GM19239 (cell line): Measurements from ENCODE around the gene EXD3.
"Not testable (repeated sequence)": the region's sequence is repeated elsewhere in the genome, so short reads cannot be mapped to it uniquely, and the experiment has no call there.

Source experiments
- DNase-seq: peaks from one replicate; pipeline ENCODE4 v3.0.0; 2011; ENCODE audit warnings: low spot score; ENCODE audit not compliant: insufficient read length
- FAIRE-seq: peaks from 2 replicates; lab custom pipeline; 2011; peaks lifted over from hg19 to GRCh38; lab: Jason Lieb, UNC

The EXD3 gene

GRCh38 chr9:137416563-137417151, 6.3 kb downstream of the EXD3 start:
- FAIRE-seq (no peak), DNase-seq (no peak)

- no peak for FAIRE-seq
Observed at GRCh38 chr9:137416006-137416562, 6.9 kb downstream of the EXD3 start.

DNA sequence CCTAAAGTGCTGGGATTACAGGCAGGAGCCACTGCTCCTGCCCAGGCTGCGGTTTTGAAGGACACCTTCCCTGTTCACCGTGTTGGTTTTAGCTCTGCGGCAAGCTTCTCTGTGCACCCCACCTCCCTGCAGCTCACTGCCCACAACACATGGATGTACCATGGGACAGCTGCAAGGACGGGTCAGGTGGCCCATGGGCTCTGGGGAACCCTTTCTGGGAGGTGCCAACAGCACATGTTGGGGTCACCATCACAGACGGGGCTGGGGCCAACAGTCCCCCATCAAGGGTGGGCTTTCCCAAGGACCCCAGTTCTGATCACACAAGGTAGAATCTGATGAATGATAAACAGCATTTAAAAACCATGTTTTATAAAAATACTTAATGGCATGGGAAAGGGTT, 7.5 kb downstream of the EXD3 start:
- DNase-seq, result no peak
- FAIRE-seq, result no peak

More at GRCh38 chr9:137416006-137416562, 6.9 kb downstream of the EXD3 start:
- no peak for DNase-seq

DNA sequence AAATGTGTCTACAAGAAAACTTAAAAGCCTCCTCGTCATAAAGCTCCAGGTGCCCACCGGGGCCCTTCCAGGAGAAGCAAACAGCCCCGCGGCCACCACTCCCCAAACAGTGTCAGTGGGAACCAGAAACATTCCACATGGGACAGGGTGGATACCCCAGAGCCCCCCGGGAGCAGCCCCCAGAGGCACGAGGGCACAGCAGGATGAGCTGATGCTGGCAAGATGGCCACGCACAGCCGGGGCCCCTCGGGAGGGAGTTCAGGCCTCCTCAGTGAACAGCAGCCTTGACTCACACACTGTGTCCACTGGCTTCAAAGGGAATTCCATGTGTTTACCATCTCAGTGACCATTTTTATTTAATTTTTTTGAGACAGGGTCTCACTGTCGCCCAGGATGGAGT, 10.5 kb downstream of the EXD3 start:
- DNase-seq (no peak), FAIRE-seq (no peak)

DNA sequence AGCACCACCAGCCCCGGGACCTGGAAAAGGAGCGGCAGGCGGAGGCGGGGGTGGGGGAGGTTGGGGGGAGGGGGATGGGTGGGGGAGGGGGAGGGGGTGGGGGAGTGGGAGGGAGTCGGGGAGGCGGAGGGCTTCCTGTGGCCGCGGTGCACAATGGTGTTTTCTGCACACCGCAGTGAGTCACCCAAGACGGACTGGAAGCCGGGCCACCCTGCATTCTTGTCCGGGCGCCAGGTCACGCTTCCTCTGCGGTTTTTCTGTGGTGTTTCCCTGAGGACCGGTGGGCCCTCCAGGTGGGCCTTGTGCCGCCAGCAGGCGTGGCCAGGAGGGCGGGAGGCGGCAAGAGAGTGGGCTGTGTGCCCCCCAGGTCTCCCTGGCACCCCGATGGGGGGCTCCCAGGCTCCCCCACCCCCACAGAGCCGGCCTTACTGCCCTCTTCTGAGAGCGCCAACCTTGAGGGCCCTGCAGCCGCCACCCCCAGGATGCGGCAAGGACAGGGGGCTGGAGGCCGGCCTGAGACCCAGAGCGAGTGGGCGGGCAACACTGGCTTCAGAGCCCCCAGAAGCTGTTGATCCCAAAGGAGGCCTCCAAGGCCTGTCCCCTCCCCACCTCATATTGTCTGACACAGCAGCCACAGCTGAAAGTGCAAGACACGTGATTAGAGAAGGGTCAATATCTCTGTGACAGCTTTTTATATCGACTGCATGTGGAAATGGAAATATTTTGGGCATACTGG, 11.1 kb downstream of the EXD3 start:
- DNase-seq, result peak; percentile 89
- no peak for FAIRE-seq

GRCh38 chr9:137411260-137411644, 11.7 kb downstream of the EXD3 start:
- no peak for DNase-seq

DNA sequence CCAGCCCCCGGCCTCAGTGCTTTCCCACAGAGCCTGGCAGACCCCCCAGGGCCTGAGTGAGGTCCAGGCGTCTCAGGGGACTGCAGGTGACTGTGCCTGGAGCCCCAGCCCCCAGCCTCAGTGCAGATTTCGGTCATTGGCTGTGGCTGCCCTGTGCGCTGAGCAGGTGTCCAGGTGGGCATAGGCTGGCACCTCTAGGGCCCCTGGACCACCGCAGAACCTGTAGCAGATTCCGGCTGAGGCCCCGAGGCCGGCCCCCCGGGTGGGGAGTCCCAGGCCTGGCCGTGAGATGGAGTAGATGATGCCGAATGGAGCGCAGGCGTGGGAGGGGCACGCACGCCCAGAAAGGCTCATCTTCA, 12.1 kb downstream of the EXD3 start:
- FAIRE-seq, result no peak
- DNase-seq, result no peak

More at GRCh38 chr9:137411260-137411644, 11.7 kb downstream of the EXD3 start:
- no peak for FAIRE-seq

DNA sequence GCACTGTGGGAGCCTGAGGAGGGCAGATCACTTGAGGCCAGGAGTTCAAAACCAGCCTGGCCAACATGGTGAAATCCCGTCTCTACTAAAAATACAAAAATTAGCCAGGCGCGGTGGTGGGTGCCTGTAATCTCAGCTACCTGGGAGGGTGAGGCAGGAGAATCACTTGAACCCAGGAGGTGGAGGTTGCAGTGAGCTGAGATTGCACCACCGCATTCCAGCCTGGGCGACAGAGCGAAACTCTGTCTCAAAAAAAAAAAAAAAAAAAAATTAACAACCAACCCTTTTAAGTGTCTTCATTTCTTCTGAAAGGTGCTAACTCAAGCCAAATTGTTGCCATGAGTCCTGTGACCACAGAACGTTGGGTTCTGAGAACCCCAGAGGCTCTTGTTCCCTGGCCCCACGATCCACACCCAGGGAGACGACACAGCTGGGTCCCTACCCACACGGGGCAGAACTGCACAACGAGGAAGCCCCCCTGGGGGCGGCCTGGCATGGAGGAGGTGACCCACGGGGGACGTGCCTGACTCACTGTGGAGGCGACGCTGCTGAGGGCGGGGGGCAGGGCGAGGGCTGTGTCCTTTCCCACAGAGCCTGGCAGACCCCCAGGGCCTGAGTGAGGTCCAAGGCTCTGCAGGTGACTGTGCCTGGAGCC, 12.6 kb downstream of the EXD3 start:
- DNase-seq, FAIRE-seq: not testable (repeated sequence)

DNA sequence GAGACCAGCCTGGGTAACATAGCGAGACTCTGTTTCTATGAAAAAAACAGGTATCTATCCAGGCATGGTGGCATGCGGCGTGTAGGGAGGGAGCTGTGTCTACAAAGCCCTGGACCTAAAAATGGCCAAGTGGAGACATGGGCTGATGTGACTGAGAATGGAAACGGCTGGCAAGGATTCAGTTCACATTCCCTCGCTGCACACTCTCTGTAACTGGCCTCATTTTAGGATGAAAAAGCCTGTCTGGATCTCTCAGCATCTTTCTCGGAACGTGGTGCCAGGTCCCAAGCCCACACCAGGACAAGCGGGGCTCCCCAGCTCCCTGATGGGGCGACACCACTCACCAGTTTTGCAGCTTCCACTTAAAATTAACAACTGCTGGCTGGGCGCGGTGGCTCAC, 13.4 kb downstream of the EXD3 start:
- no peak for DNase-seq
- no peak for FAIRE-seq

- FAIRE-seq, result no peak
- no peak for DNase-seq
Observed at GRCh38 chr9:137408651-137409405, 14.1 kb downstream of the EXD3 start.

DNA sequence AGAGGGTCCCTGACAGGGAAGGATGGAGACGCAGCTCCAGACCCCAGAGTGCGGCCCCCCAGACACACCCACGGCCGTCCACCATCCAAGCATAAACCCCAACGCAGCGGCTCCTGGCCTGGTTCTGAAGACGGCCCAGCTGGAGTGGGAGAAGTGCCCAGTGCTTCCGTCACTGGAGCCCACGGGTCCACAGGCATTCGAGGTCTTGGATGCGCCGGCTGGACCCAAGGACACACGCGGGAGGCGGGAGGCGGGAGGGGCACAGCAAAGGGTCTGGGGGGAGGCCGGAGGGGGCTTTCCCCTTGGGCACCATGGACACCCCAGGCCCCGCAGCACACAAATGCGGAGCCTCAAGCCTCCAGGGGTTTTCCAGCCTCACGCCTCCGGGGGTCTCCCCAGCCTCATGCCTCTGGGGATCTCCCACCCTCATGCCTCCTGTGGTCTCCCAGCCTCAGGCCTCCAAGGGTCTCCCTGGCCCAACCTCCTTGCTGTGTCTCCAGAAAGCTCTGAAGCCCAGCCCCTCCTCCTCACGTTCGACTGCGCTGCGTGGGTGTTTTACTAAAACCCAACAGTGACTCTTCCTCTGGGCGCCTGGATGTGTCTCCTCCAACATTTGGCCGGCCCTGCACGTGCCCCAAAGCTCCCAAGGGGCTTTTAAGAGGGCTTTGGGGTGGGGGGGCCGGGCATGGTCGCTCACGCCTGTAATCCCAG, 15.2 kb downstream of the EXD3 start:
- FAIRE-seq, result no peak

GRCh38 chr9:137406876-137407589, 15.9 kb downstream of the EXD3 start:
- FAIRE-seq (no peak), DNase-seq (peak; percentile 68)

More for the DNA sequence above, 15.2 kb downstream of the EXD3 start:
- no peak for DNase-seq

DNA sequence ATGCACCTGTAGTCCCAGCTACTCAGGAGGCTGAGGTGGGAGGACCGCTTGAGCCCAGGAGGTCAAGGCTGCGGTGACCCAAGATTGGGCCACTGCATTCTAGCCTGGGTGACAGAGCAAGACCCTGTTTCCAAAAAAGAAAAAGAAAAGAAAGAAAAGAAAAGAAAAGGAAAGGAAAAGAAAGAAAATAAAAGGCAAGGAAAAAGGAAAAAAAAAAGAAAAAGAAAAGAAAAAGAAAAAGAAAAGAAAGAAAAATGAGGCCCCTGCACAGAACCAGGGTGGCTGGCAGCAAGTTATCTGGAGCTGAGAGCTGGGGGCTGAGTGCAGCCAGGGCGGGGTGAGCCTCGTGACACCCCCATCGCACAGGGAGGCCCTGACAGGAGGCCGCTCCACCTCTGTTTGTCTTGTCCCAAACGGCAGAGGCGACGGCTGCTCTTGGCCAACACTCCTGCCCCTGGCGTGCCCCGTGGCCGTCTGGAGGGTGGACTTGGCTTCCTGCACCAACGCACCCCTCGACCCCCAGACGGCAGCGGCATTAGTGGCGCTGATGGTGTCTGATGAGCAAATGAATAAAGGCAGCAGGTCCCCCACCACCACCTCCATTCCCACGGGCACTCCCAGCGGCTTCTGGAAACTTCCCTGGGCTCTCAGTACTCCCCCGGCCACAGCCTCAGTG, 16.7 kb downstream of the EXD3 start:
- DNase-seq (no peak), FAIRE-seq (no peak)

GRCh38 chr9:137405677-137406081, 17.3 kb downstream of the EXD3 start:
- FAIRE-seq (no peak), DNase-seq (no peak)

- no peak for DNase-seq
- FAIRE-seq, result no peak
Observed at GRCh38 chr9:137404961-137405567, 17.9 kb downstream of the EXD3 start.

GRCh38 chr9:137403269-137403668, 19.7 kb downstream of the EXD3 start:
- no peak for DNase-seq
- FAIRE-seq, result no peak

DNA sequence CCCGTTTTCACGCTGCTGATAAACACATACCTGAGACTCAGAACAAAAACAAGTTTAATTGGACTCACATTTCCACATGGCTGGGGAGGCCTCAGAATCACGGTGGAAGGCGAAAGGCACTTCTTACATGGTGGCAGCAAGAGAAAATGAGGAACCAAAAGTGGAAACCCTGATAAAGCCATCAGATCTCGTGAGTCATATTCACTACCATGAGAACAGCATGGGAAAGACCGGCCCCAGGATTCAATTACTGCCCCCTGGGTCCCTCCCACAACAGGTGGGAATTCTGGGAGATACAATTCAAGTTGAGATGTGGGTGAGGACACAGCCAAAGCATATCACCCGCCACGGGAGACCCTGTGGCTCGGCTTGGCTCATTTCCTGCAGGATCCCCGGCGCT, 20.2 kb downstream of the EXD3 start:
- DNase-seq, result no peak
- FAIRE-seq, result no peak
